Measurements from ENCODE around the gene ZNF592.

Gene ZNF592

DNA sequence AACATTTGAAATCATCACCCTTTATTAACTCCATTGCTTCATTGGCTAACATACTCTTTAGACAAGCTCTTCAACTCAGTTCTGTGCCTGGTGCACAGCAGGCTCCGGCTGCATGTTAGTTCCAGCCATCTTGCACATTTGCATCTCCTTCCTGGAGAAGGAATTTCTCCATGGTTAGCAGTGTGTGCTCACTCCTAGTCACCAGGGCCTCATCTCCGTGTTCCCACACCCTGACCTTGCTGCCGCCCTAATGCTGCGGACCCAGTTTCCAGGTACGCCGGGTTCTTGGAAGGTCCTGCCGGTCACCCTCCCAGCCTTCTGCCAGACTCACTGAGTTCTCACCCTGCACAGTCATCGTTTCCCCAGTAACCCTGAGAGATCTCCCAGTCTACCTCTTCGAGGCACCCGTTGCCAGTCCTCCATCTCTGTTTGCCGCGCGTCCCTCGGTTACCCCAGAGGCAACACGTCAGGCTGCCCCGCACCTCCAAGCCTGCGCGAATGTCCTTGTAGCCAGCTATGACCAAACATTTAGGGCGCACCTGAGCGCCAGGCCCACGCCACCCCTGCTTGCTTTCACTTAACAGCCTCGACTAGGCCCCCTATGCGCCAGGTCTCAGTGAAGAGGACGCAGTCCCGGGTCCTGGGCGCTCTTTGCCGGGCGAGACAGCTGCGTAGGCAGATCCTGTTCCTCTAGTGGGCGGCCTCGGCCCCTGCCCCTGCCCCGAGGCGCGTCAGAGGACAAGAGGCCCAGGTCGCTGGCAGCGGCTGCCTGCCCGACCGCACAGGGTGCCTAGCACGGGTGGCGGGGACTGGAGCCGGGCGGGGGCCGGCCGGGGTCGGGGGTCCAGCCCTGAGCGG is 747 bp upstream of the ZNF592 start (continued):
- 0 out of 2 replicates have a peak, but pooled peaks have one; percentile 35 for TF ChIP-seq ZNF561 (tag by site-specific recombination; IDR thresholded peaks at IDR 0.05; ENCODE audit: borderline replicate concordance)
- 0 out of 2 replicates have a peak, but pooled peaks have one; percentile 4 for TF ChIP-seq ZNF121 (tag by site-specific recombination; IDR thresholded peaks at IDR 0.05)
- TF ChIP-seq TSHZ1 (tag by site-specific recombination; IDR thresholded peaks at IDR 0.05; ENCODE audit: borderline replicate concordance) = no peak
- TF ChIP-seq SP3 (tag by site-specific recombination; IDR thresholded peaks at IDR 0.05) = 0 out of 2 replicates have a peak, but pooled peaks have one; percentile 29
- TF ChIP-seq HIC1 (tag by site-specific recombination; IDR thresholded peaks at IDR 0.05) = peak; percentile 71; the same call in 1 of the 2 replicates
- no peak for TF ChIP-seq ZNF660 (tag by site-specific recombination; IDR thresholded peaks at IDR 0.05)
- peak; percentile 63 for TF ChIP-seq GLIS2 (tag by site-specific recombination; IDR thresholded peaks at IDR 0.05)
- no peak for TF ChIP-seq ZNF571 (tag by site-specific recombination; IDR thresholded peaks at IDR 0.05)
- TF ChIP-seq KLF8 (tag by site-specific recombination; IDR thresholded peaks at IDR 0.05) = peak; percentile 46; the same call in 1 of the 2 replicates
- TF ChIP-seq HOXA7 (CRISPR knock-in tag; IDR thresholded peaks at IDR 0.05; ENCODE audit: borderline replicate concordance) = no peak
- no peak for TF ChIP-seq ZNF26 (tag by site-specific recombination; IDR thresholded peaks at IDR 0.05)
- TF ChIP-seq ZBTB17 (tag by site-specific recombination; IDR thresholded peaks at IDR 0.05) = peak; percentile 86
- no peak for TF ChIP-seq ZNF155 (tag by site-specific recombination; IDR thresholded peaks at IDR 0.05)
- TF ChIP-seq, protein P1, sequence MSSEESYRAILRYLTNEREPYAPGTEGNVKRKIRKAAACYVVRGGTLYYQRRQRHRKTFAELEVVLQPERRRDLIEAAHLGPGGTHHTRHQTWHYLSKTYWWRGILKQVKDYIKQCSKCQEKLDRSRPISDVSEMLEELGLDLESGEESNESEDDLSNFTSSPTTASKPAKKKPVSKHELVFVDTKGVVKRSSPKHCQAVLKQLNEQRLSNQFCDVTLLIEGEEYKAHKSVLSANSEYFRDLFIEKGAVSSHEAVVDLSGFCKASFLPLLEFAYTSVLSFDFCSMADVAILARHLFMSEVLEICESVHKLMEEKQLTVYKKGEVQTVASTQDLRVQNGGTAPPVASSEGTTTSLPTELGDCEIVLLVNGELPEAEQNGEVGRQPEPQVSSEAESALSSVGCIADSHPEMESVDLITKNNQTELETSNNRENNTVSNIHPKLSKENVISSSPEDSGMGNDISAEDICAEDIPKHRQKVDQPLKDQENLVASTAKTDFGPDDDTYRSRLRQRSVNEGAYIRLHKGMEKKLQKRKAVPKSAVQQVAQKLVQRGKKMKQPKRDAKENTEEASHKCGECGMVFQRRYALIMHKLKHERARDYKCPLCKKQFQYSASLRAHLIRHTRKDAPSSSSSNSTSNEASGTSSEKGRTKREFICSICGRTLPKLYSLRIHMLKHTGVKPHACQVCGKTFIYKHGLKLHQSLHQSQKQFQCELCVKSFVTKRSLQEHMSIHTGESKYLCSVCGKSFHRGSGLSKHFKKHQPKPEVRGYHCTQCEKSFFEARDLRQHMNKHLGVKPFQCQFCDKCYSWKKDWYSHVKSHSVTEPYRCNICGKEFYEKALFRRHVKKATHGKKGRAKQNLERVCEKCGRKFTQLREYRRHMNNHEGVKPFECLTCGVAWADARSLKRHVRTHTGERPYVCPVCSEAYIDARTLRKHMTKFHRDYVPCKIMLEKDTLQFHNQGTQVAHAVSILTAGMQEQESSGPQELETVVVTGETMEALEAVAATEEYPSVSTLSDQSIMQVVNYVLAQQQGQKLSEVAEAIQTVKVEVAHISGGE (tag by site-specific recombination; conservative IDR thresholded peaks at IDR 0.05; ENCODE audit: low read depth) = peak; percentile 70
- TF ChIP-seq YY2 (tag by site-specific recombination; IDR thresholded peaks at IDR 0.05) = peak; percentile 43; the same call in 1 of the 2 replicates
- TF ChIP-seq ZNF146 (tag by site-specific recombination; IDR thresholded peaks at IDR 0.05) = no peak
- TF ChIP-seq, protein P2, sequence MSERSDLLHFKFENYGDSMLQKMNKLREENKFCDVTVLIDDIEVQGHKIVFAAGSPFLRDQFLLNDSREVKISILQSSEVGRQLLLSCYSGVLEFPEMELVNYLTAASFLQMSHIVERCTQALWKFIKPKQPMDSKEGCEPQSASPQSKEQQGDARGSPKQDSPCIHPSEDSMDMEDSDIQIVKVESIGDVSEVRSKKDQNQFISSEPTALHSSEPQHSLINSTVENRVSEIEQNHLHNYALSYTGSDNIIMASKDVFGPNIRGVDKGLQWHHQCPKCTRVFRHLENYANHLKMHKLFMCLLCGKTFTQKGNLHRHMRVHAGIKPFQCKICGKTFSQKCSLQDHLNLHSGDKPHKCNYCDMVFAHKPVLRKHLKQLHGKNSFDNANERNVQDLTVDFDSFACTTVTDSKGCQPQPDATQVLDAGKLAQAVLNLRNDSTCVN (tag by site-specific recombination; optimal IDR thresholded peaks at IDR 0.05) = peak; percentile 66
- 0 out of 2 replicates have a peak, but pooled peaks have one; percentile 20 for TF ChIP-seq ZNF843 (tag by site-specific recombination; IDR thresholded peaks at IDR 0.05)
- TF ChIP-seq ZNF549 (tag by site-specific recombination; IDR thresholded peaks at IDR 0.05) = no peak
- peak; percentile 59; the same call in 1 of the 2 replicates for TF ChIP-seq ZNF792 (tag by site-specific recombination; IDR thresholded peaks at IDR 0.05)
- TF ChIP-seq ZNF501 (tag by site-specific recombination; IDR thresholded peaks at IDR 0.05) = peak; percentile 85
